Activated T-helper 1 cell treated with anti-CD3 and anti-CD28 coated beads, Interleukin-12 subunit alpha, Interleukin-12 subunit beta, Interleukin-2, Interleukin-4 antibody, amounts not matched to agents 30 ng/mL and 10 ng/mL and 1 ng/mL, durations not matched to agents 14 hours and 24 hours and 36 hours (primary cell): Measurements from ENCODE around the gene PAH. TPM values are rescaled to one million over a fixed set of nuclear protein-coding genes. Genes with fewer than 3 reads are reported as not detected.

Source experiments
- total RNA-seq: library from RNA; stranded (reverse); gene quantifications from 2 replicates; pipeline ENCODE4 v1.2.3, GENCODE V29; 2022

The PAH gene
- total RNA-seq, 1 donor from 2014 or later, result not detected

Other genes starting within 250 kb of the PAH start
- gene ASCL1, start 40.4 kb upstream of the PAH start, total RNA-seq, result 0.08 TPM in 1 of 2 replicates, not detected in the other